HG02973 (cell line): ENCODE results near the gene TMEM186.
"Not testable (repeated sequence)": the region's sequence is repeated elsewhere in the genome, so short reads cannot be mapped to it uniquely, and the experiment has no call there.

Experiments
- ATAC-seq: cut with Tn5 transposase; IDR thresholded peaks from one replicate; pipeline ENCODE4 v1.9.1; 2021; ENCODE audit warnings: moderate library complexity; ENCODE audit not compliant: unreplicated experiment

TMEM186 gene

DNA sequence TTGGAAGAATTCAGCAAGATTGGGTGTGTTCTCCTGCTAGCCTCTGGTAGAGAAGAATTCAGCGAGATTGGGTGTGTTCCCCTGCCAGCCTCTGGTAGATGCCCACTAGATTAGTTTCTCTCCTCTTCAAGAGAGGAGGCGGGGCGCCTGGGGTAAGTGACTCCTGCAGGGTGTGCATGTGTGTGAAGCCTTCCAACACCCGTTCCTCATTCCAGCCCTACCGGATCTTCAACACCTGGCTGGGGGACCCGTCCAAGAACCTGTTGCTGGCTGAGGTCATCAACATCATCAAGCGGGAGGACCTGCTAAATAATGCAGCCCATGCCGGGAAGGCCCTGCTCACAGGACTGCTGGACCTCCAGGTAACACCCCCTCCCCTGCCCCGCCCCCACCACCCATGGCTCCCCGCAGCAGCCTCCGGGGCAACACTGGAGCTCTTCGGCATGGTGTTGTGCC lies 21.3 kb downstream of the TMEM186 start:
- ATAC-seq, result no peak

GRCh38 chr16:8775359-8775758 lies 22.1 kb downstream of the TMEM186 start:
- ATAC-seq, result no peak

DNA sequence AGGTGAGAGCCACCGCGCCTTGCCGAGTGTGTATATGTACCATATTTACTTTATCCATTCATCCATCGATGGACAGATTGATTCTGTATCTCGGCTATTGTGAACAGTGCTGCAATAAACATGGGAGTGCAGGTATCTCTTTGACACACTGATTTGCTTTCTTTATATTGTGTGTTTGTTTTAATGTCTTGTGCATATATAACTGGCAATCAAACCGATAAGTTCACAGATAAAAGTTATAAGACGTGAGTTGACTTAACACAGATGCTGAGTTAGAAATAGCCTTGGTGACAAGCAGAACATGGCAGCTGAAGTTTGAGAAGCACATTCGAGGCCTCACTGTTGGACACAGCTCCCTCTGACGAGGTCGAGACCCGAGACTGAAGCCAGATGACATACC lies 23.2 kb downstream of the TMEM186 start:
- no peak for ATAC-seq

DNA sequence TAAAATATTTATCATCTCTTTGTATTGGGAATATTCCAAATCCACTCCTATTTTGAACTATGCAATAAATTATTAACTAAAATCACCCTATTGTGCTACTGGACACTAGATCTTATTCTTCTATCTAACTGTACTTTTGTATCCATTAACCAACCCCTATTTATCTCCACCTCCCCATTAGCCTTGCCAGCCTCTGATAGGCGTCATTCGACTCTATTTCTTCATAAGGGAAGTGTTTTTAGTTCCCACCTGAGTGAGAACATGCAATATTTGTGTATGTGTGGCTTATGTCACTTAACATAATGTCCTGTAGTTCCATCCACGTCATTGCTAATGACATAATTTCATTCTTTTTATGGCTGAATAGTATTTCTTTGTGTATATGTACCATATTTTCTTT lies 23.9 kb downstream of the TMEM186 start:
- no peak for ATAC-seq

DNA sequence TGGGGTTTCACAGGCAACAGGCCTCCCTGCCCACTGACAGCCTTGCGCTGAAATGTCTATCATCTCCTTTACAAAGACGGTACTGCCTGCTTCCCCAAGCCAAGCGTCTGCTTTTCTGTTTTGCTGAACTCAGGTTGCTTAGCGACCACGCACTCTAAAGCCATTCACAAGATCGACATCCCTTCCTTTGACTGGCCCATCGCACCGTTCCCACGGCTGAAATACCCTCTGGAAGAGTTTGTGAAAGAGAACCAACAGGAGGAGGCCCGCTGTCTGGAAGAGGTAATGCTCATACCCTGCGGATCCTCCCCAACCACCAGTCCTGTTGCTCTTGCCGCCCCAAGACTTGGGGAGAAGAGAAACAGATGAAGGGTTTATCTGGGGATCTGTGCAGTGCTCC lies 28.7 kb downstream of the TMEM186 start:
- no peak for ATAC-seq

- no peak for ATAC-seq
Measured at GRCh38 chr16:8768283-8768682, 29.2 kb downstream of the TMEM186 start.

DNA sequence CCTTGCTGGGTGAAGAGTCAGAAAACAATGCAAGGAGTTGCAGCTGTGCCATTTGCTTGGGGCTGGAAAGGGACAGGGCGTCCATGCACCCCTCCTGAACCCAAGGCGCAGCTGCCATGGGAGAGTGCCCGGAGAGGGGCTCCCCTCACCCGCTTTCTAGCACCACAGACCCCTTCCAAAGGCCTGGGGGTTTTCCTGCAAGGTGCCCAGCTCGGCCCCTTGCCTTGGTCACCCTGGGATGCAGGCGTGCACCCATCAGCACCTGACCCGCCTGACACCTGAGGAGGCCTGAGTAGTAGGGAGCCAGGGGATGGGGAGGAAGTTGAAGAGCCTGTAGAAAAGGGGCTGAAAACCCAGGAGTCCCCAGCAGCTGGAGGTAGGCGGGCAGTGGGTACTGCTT lies 30.3 kb downstream of the TMEM186 start:
- no peak for ATAC-seq

- ATAC-seq, result no peak
Measured at GRCh38 chr16:8764525-8765250, 32.8 kb downstream of the TMEM186 start.

- no peak for ATAC-seq
Measured at GRCh38 chr16:8763899-8764298, 33.5 kb downstream of the TMEM186 start.

- no peak for ATAC-seq
Measured at GRCh38 chr16:8763083-8763482, 34.4 kb downstream of the TMEM186 start.

DNA sequence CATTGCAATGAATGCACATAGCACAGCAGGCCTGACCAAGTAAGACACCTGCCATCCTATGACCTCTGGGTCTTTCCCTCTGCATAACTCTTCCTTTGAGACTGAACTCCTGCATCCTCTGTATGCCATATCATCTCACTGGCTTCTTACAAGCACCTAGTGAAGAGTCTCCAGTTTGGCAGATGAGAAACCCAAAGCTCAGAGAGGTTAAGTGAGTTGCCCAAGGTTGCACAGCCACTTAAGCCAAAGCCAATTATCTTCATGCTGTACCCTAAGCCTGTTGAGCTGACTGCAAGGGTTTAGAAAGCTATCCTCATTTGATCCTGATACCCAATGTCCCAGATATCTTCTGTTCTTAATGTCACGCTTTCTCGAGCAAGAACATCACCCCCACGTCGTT lies 35.2 kb downstream of the TMEM186 start:
- no peak for ATAC-seq

- ATAC-seq, result no peak
Measured at GRCh38 chr16:8761078-8761477, 36.4 kb downstream of the TMEM186 start.

GRCh38 chr16:8760021-8760420 lies 37.4 kb downstream of the TMEM186 start:
- no peak for ATAC-seq

GRCh38 chr16:8758022-8758421 lies 39.4 kb downstream of the TMEM186 start:
- ATAC-seq, result no peak

GRCh38 chr16:8756755-8757154 lies 40.7 kb downstream of the TMEM186 start:
- ATAC-seq, result no peak

DNA sequence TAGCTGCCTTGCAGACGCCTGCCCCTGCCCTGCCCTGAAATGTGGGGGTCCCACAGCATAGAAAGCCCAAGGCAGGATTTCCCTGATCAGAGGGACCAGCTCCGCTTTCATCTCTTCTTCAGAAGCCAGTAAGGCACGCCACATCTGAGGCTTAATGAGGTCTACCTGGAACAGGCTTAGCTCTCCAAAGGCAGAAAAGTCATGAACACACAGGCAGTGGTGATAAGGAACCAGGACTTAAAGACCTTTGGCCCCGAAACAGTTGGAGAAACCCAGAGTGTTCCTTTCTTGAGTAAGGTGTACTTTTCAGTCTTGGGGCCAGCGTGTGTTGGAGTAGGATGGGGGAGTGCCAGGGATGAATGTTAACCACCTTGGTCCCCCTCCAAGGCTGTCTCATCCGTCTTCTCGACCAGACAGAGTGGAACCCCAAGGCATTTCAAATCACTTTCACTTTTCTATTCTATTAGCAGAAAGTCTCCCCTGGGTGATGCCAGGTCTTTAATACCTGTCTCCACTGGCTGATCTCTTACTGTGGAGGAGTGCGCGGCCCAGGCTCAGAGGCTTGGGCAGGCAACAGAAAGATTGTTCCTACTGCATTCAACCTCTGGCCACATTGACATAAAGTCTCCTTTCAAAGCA lies 43.9 kb downstream of the TMEM186 start:
- no peak for ATAC-seq

DNA sequence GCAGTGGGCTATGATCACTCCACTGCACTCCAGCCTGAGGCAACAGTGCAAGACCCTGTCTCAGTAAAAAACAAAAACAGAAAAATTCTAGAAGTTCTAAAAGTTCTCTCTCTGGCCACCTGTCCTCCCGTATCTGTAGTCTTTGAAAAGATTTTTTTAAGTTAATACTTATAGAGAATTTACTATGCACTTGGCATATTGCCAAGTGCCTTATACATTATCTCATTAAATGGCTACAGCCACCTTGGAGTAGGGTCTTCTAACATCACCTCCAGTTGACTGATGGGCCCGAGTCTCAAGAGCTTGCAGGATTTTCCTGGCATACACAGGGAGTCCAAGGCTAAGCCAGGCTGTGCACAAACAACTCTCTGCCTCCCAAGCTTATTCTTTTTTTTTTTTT lies 44.7 kb downstream of the TMEM186 start:
- no peak for ATAC-seq

GRCh38 chr16:8751481-8752311 lies 45.7 kb downstream of the TMEM186 start:
- ATAC-seq, result no peak

DNA sequence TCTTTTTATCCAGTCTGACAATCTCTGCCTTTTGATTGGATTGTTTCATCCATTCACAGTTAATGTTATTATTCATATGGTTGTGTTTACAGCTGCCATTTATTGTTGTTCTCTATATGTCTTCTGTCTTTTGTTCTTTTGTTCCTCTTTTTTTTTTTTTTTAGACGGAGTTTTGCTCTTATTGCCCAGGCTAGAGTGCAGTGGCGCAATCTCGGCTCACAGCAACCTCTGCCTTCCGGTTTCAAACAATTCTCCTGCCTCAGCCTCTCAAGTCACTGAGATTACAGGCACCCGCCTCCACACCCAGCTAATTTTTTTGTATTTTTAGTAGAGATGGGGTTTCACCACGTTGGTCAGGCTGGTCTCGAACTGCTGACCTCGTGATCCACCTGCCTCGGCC lies 48.5 kb downstream of the TMEM186 start:
- not testable (repeated sequence) for ATAC-seq
